ENCODE results near the gene PSME4. TPM values are rescaled to one million over a fixed set of nuclear protein-coding genes. Genes with fewer than 3 reads are reported as not detected.
"Not testable (repeated sequence)": the region's sequence is repeated elsewhere in the genome, so short reads cannot be mapped to it uniquely, and the experiment has no call there.

The PSME4 gene
- total RNA-seq, 1 donor from 2014 or later, result 14.9 TPM

GRCh38 chr2:53843595-53843994 is 127.2 kb downstream of the PSME4 start:
- TF ChIP-seq CTCF (IDR thresholded peaks at IDR 0.05), result no peak
- H3K4me3 ChIP-seq, result no peak overlapping the region
- H3K27me3 ChIP-seq, result no peaks in the 10 kb centered on the region
- H3K4me1 ChIP-seq, result no peaks in the 10 kb centered on the region
- DNase-seq (ENCODE audit: low spot score in 2 of 2), result no peak
- intact Hi-C loops (cut with DNase I), result no loop called here
- H3K36me3 ChIP-seq, result peaks cover 0 to under 1% of the 10 kb centered on the region in 2 donors
- H3K9me3 ChIP-seq, result no peaks in the 10 kb centered on the region
- H3K27ac ChIP-seq, result no peak overlapping the region

DNA sequence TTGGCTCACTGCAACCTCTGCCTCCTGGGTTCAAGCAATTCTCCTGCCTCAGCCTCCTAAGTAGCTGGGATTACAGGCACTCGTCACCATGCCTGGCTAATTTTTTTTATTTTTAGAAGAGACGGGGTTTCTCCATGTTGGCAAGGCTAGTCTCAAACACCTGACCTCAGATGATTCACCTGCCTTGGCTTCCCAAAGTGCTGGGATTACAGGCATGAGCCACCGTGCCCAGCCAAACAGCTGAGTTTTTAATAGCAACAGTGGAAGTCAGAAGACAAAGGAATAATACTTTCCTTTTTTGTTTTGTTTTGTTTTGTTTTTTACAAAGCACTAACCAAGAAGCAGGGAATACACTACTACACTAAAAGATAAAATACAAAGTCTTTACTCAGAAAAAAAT is 127.9 kb downstream of the PSME4 start:
- no peak for TF ChIP-seq CTCF (IDR thresholded peaks at IDR 0.05)
- Histone ChIP-seq H3K4me1 (no peaks in the 10 kb centered on the region), H3K27me3 (no peaks in the 10 kb centered on the region), H3K4me3 (no peak overlapping the region), H3K9me3 (no peaks in the 10 kb centered on the region), H3K36me3 (no peaks in the 10 kb centered on the region), H3K27ac (no peak overlapping the region)
- DNase-seq (ENCODE audit: low spot score in 2 of 2), result no peak
- intact Hi-C loops (cut with DNase I), result no loop called here

DNA sequence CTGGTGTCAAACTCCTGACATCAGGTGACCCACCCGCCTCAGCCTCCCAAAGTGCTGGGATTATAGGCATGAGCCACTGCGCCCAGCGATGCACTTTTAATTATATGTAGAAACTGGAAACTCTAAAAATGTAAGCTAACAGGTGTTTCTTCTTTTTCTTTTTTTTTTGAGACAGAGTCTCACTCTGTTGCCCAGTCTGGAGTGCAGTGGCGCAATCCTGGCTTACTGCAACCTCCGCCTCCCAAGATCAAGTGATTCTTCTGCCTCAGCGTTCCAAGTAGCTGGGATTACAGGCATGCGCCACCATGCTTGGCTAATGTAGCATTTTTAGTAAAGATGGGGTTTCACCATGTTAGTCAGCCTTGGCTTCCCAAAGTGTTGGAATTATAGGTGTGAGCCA is 129.1 kb downstream of the PSME4 start:
- H3K4me3 ChIP-seq, result not testable (repeated sequence)

DNA sequence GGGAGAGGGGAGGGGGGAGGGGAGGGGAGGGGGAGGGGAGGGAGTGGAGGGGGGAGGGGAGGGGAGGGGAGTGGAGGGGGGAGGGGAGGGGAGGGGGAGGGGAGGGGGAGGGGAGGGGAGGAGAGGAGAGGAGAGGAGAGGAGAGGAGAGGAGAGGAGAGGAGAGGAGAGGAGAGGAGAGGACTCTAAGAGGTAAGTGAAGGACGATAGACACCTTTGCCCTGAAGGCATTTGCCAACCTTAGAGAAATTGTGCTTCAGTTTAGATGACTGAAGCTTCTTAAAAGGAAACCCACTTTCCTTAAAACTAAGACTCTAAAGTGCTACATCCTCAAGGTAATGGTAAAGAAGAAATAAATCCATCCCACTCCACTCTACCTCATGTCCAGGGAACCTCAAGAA is 130.2 kb downstream of the PSME4 start:
- Histone ChIP-seq H3K4me3 (no peak overlapping the region), H3K9me3 (no peaks in the 10 kb centered on the region), H3K36me3 (peaks cover 0 to 4% of the 10 kb centered on the region in 2 donors), H3K27ac (no peak overlapping the region), H3K27me3 (no peaks in the 10 kb centered on the region), H3K4me1 (no peaks in the 10 kb centered on the region)
- no peak for DNase-seq (ENCODE audit: low spot score in 2 of 2)
- TF ChIP-seq CTCF (IDR thresholded peaks at IDR 0.05), result no peak
- intact Hi-C loops (cut with DNase I), result no loop called here

More for the DNA sequence above, 129.1 kb downstream of the PSME4 start:
- H3K36me3 ChIP-seq; DNase-seq (ENCODE audit: low spot score in 2 of 2); H3K27me3 ChIP-seq; H3K27ac ChIP-seq; H3K4me1 ChIP-seq; H3K9me3 ChIP-seq; intact Hi-C loops (cut with DNase I): not testable (repeated sequence)

- H3K4me3 ChIP-seq; H3K4me1 ChIP-seq; H3K27ac ChIP-seq; H3K9me3 ChIP-seq; DNase-seq (ENCODE audit: low spot score in 2 of 2); H3K27me3 ChIP-seq; intact Hi-C loops (cut with DNase I): not testable (repeated sequence)
- peaks cover 3 to 10% of the 10 kb centered on the region in 2 donors for H3K36me3 ChIP-seq
Measured at GRCh38 chr2:53829980-53830290, 140.9 kb downstream of the PSME4 start.

DNA sequence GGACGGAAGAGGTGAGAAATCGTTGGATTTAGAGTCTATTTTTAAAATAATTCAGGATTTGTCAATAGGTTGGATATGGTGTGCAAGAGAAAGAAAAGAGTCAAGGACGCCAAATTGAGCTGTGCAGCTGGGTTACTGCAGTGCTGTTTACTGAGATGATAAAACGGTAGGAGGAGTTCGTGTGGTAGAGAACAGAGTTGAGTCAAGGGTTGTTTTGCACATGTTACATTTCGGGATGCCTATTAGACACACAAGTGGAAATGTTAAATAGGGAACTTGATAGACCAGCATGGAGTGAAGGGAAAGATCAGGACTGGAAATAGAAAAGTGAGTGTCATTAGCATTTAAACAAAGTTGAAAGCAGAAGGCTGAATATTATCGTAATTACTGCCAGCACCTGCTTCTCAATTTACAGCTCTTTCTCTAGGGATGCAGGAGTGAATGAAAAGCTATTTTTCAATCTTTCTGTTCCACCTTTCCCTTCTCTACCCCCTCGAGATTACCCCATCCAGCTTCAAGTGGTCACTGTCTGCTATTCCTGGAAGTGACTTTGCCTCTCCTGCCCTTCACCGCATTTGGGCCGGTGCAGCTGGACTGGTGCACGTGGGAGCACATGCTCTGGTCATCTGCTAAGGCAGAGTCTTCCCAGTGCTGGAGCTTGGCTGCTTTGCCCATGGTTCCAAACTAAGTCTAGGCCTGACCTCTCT is 141.4 kb downstream of the PSME4 start:
- intact Hi-C loops (cut with DNase I), result no loop called here
- Histone ChIP-seq H3K27ac (no peak overlapping the region), H3K4me3 (no peak overlapping the region), H3K9me3 (no peaks in the 10 kb centered on the region), H3K4me1 (no peaks in the 10 kb centered on the region), H3K36me3 (peaks cover 3 to 10% of the 10 kb centered on the region in 2 donors), H3K27me3 (no peaks in the 10 kb centered on the region)
- DNase-seq (ENCODE audit: low spot score in 2 of 2), result no peak
- TF ChIP-seq CTCF (IDR thresholded peaks at IDR 0.05), result no peak

DNA sequence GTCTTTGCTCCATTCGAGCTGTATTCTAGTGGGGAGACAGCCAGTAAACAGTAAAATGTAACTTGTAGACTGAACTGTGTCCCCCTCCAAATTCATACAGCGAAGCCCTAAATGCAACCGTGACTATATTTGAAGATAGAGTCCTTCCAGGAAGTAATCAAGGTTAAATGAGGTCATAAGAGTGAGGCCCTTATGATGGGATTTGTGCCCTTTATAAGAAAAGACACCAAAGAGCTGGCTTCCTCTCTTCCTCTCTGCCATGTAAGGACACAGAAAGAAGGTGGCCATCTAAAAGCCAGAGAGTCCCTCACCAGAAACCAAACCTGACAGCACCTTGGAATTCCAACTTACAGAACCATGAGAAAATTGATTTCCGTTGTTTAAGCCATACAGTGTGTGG is 142.5 kb downstream of the PSME4 start:
- no peak overlapping the region for H3K4me3 ChIP-seq
- H3K27me3 ChIP-seq, result no peaks in the 10 kb centered on the region
- no peaks in the 10 kb centered on the region for H3K4me1 ChIP-seq
- TF ChIP-seq CTCF (IDR thresholded peaks at IDR 0.05), result no peak
- no peak for DNase-seq (ENCODE audit: low spot score in 2 of 2)
- H3K36me3 ChIP-seq, result peaks cover 3 to 10% of the 10 kb centered on the region in 2 donors
- H3K9me3 ChIP-seq, result no peaks in the 10 kb centered on the region
- intact Hi-C loops (cut with DNase I), result no loop called here
- H3K27ac ChIP-seq, result no peak overlapping the region
